ENCODE data around the gene HECTD2.

DNA sequence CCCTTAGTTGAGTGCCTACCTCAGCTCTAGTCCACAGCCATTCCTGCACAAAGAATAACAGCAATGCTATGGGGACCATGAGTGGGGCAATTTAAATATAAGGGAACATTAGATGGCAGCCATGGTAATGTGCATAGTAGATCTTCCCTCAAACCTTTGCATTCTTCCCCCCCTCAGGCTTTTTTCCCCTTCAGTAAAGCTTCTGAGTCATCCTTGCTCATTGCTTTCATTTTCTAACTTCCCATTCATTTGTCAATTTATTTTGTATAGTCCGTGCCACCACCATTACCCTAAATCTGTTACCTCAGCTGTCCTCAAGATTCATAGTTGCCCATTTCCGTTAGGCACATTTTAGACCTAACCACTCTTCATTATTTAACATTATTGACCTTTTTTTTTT lies 10.7 kb downstream of the HECTD2 start:
- TF ChIP-seq, protein P1, sequence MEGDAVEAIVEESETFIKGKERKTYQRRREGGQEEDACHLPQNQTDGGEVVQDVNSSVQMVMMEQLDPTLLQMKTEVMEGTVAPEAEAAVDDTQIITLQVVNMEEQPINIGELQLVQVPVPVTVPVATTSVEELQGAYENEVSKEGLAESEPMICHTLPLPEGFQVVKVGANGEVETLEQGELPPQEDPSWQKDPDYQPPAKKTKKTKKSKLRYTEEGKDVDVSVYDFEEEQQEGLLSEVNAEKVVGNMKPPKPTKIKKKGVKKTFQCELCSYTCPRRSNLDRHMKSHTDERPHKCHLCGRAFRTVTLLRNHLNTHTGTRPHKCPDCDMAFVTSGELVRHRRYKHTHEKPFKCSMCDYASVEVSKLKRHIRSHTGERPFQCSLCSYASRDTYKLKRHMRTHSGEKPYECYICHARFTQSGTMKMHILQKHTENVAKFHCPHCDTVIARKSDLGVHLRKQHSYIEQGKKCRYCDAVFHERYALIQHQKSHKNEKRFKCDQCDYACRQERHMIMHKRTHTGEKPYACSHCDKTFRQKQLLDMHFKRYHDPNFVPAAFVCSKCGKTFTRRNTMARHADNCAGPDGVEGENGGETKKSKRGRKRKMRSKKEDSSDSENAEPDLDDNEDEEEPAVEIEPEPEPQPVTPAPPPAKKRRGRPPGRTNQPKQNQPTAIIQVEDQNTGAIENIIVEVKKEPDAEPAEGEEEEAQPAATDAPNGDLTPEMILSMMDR (IDR thresholded peaks at IDR 0.05) = no peak
- TF ChIP-seq EP300 (IDR thresholded peaks at IDR 0.05) (no peak), POLR2A (IDR thresholded peaks at IDR 0.05) (no peak), POLR2AphosphoS5 (IDR thresholded peaks at IDR 0.05) (no peak)
